ENCODE measurements around the gene RETREG2. TPM values are rescaled to one million over a fixed set of nuclear protein-coding genes. Genes with fewer than 3 reads are reported as not detected.

The RETREG2 gene
- total RNA-seq (ENCODE audit: low replicate concordance): 68.1 and 76.0 TPM in 2 replicates

DNA sequence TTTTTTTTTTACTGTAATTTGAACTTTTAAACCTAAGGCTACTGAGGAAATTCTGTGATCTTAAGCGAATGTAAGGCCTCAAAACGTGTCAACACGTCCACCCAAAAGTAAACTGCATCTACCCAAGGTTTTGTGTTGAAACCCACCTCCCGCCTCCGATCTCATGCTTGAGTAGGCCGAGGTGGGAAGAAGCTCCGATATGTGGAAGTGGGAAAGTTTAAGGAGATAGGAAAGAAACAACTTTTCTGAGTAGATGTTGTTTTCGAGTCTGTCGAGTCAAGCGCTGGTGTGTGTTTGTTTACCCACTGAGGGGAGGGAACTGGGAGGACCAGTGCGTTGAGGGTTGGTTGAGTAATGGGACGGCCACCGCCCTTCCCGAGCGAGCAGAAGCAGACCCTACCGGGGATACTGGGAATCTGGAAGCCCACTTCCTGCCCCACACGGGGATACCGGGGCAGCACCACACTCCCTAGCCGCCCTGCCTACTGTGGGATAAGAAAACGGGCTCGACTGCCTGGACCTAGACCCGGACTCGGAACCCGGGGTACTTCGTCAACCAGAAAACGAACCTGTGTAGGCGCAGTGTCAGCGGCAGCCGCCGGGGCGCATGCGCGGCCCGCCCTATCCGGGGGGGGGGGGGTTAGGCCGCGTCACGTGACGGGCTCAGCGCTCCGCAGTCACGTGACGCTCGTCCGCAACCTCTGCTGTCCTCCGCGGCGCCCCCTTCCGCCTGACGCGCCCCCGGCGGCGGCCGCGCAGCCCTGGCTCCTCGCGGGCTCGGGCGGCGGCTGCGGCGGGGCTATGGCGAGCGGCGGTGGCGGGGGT, at the start of gene RETREG2:
Gene RETREG2 (plus strand): TSS at position 724 of the 825 bp plus-strand sequence. CDS start 78 bp downstream, at position 802.
- TF ChIP-seq CTCF (IDR thresholded peaks at IDR 0.05; ENCODE audit: insufficient read depth, low read length): peak; percentile 23
- peak within 1 kb of the TSS; percentile 95 for H3K4me3 ChIP-seq (ENCODE audit: low read depth, low read length)
- peak; percentile 87 for DNase-seq (ENCODE audit: low read depth)

DNA sequence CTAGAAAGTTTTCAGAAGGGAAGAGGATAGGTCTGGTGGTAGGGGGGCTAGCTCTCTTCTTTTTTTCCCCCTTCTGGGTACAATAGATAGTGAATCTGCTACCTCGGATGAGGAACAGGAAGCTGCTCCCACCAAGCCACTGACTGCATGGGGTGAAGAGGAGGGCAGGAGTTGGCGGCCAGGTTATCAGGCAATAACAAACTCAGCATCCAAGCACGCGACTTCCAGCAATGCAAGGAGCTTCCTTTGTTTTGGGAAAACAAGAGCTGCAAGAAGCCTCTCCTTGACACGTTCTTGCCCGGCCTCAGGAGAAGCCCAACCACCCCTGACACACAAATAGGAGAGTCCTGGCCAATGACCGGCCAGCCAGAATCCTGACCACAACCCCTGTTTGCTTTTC, 49.7 kb upstream of the RETREG2 start:
- no peak for TF ChIP-seq CTCF (IDR thresholded peaks at IDR 0.05; ENCODE audit: insufficient read depth, low read length)
- no peak for DNase-seq (ENCODE audit: low read depth)
- H3K4me3 ChIP-seq (ENCODE audit: low read depth, low read length): no peak overlapping the region

- H3K4me3 ChIP-seq (ENCODE audit: low read depth, low read length): no peak overlapping the region
- TF ChIP-seq CTCF (IDR thresholded peaks at IDR 0.05; ENCODE audit: insufficient read depth, low read length): no peak
- no peak for DNase-seq (ENCODE audit: low read depth)
These were observed 48.5 kb upstream of the RETREG2 start for GRCh38 chr2:219129589-219129988.

DNA sequence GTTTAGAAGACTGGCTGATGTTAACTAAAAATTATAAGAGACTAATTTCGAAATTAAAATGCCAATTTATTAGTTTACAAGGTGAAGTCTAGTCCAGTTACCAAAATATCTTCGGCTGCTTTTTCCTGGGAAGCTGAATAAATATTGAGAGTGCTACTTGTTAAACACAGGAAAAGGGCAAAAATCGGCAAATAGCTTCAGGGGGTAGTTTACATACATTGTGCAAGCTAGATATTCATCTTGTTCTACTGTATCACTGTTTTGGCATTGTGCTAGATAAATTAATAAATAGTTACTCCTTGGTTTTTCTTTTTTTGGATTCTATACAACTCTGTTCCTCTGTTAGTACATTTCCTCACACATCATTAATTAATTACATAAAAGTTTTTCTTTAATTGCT, 46.7 kb upstream of the RETREG2 start:
- H3K4me3 ChIP-seq (ENCODE audit: low read depth, low read length): no peak overlapping the region
- no peak for DNase-seq (ENCODE audit: low read depth)
- no peak for TF ChIP-seq CTCF (IDR thresholded peaks at IDR 0.05; ENCODE audit: insufficient read depth, low read length)

DNA sequence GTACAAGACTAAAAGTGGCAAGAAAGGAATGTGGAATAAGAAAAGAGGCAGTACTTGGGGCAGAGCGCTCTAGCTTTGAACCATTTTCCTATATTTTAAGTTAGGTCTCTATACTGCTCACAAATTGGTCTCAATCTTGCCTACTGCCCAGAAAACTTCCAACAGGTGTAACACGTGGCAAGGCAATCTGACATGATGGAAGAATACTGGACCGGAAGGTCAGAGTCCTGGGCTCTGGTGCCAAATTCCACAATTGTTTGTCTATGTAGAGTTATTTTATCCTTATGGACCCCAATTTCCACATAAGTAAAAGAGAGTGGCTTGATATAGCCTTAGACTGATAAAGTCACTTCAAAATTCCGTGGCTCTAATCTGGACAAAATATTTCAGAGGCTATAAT, 46.3 kb upstream of the RETREG2 start:
- DNase-seq (ENCODE audit: low read depth): no peak
- no peak for TF ChIP-seq CTCF (IDR thresholded peaks at IDR 0.05; ENCODE audit: insufficient read depth, low read length)
- H3K4me3 ChIP-seq (ENCODE audit: low read depth, low read length): no peak overlapping the region

GRCh38 chr2:219133976-219134375, 44.1 kb upstream of the RETREG2 start:
- no peak for DNase-seq (ENCODE audit: low read depth)
- no peak for TF ChIP-seq CTCF (IDR thresholded peaks at IDR 0.05; ENCODE audit: insufficient read depth, low read length)
- H3K4me3 ChIP-seq (ENCODE audit: low read depth, low read length): no peak overlapping the region

Measured in fibroblast of the aortic adventitia (primary cell).